HG03575 (cell line): ENCODE results near the gene MCM10.

Experiments
- ATAC-seq: cut with Tn5 transposase; IDR thresholded peaks from one replicate; pipeline ENCODE4 v1.9.1; 2021; ENCODE audit not compliant: unreplicated experiment, insufficient number of reproducible peaks, low FRiP score; ENCODE audit errors: extremely low read depth

MCM10 gene

GRCh38 chr10:13161857-13162271, 506 bp downstream of the MCM10 start:
- ATAC-seq: no peak

GRCh38 chr10:13163859-13164258, 2.5 kb downstream of the MCM10 start:
- ATAC-seq: no peak

- ATAC-seq: no peak
These were observed 3.8 kb downstream of the MCM10 start for GRCh38 chr10:13165177-13165576.

GRCh38 chr10:13167568-13167967, 6.2 kb downstream of the MCM10 start:
- no peak for ATAC-seq

- no peak for ATAC-seq
These were observed 7.4 kb downstream of the MCM10 start for GRCh38 chr10:13168781-13169180.

GRCh38 chr10:13173616-13174015, 12.3 kb downstream of the MCM10 start:
- ATAC-seq: no peak

- ATAC-seq: no peak
These were observed 19.4 kb downstream of the MCM10 start for GRCh38 chr10:13180788-13181187.

GRCh38 chr10:13182424-13182823, 21.1 kb downstream of the MCM10 start:
- ATAC-seq: no peak

- no peak for ATAC-seq
These were observed 22.3 kb downstream of the MCM10 start for GRCh38 chr10:13183625-13184024.

GRCh38 chr10:13184276-13184675, 22.9 kb downstream of the MCM10 start:
- no peak for ATAC-seq

GRCh38 chr10:13184730-13185514, 23.6 kb downstream of the MCM10 start:
- no peak for ATAC-seq

- no peak for ATAC-seq
These were observed 25.8 kb downstream of the MCM10 start for GRCh38 chr10:13187135-13187534.

- no peak for ATAC-seq
These were observed 27.2 kb downstream of the MCM10 start for GRCh38 chr10:13188593-13188992.

GRCh38 chr10:13189961-13190360, 28.6 kb downstream of the MCM10 start:
- ATAC-seq: no peak

- ATAC-seq: no peak
These were observed 29.5 kb downstream of the MCM10 start for GRCh38 chr10:13190816-13191215.

- ATAC-seq: no peak
These were observed 30.0 kb downstream of the MCM10 start for GRCh38 chr10:13191362-13191761.

GRCh38 chr10:13193637-13194036, 32.3 kb downstream of the MCM10 start:
- ATAC-seq: no peak

GRCh38 chr10:13195016-13195415, 33.7 kb downstream of the MCM10 start:
- ATAC-seq: no peak

GRCh38 chr10:13201132-13201531, 39.8 kb downstream of the MCM10 start:
- ATAC-seq: no peak

GRCh38 chr10:13206091-13206490, 44.7 kb downstream of the MCM10 start:
- ATAC-seq: no peak
